ENCODE data around the gene PLCH1.
"Not testable (repeated sequence)": the region's sequence is repeated elsewhere in the genome, so short reads cannot be mapped to it uniquely, and the experiment has no call there.

Gene PLCH1

DNA sequence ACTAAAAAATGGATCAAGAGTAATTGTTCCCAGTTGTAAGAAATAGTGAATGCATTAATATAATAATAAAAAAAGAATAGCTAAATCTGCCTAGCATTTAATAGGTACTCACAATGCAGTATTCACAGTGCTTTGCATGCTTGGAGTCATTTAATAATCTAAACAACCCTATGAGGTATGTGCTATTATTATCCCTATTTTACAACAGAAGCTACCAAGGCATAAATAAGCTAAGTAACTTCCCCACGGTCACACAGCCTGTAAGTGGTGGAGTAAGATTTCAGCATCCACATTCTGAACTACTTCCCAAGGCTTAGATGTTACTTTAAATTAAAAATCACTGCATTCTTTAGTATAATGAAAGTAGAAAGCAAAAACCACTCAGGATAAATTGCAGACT, 102.9 kb downstream of the PLCH1 start:
- no peak for DNase-seq

DNA sequence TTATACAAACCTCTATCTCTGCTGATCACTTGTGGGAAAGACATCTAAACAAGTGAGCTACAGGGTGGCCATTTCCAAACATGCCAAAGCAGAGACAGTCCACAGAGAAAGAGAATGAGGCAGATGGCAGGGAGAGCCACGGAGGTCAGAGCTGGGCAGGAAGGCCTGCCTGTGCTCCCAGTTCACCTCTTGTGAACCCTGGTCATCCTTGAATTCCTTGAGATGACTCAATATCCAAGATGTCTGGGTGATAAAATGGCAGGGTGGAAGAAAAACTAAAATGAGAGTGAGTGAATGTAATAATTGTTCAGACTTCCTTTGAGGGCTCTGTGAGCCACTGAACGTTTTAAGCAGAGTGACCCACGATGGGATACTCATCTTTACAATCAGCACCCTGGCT, 104.8 kb downstream of the PLCH1 start:
- no peak for DNase-seq

DNA sequence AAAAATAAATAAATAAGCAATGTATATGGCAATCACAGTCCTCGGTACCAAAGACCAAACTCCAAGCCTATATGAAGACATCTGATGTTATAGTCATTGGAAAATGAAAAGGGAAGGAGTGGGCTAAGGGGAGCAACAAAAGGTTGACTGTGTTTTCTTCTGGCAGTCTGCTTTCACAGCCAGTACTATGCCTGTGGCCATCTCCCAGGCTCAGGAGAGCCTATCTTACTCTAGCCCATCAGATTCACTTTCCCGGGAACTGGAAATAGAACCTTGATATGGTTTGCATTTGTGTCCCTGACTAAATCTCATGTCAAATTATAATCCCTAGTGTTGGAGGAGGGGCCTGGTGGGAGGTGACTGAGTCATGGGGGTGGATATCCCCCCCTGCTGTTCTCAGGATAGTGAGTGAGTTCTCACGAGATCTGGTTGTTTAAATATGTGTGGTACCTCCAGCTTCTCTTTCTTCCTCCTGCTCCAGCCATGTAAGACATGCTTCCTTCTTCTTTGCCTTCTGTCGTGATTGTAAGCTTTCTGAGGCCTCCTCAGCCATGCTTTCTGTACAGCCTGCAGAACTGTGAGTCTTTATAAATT, 105.3 kb downstream of the PLCH1 start:
- no peak for DNase-seq

DNA sequence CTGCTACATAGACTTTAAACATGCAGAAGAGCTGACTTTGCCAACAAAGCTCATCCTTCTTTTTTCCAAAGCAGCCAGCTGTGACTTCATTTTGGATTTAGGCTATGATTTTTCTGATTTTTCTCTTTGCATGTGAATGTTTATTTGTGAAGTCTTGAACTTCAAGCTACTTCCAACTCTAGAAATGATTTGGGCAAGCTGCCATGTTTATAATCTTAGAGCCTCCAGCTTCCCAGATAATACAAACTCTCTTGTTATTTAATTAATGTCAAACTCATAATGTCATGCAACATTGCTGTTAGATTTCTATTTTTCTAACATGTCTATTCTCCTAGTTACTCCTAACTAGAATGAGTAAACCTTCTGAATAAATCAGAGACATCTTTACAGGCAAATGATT, 106.4 kb downstream of the PLCH1 start:
- not testable (repeated sequence) for DNase-seq

DNA sequence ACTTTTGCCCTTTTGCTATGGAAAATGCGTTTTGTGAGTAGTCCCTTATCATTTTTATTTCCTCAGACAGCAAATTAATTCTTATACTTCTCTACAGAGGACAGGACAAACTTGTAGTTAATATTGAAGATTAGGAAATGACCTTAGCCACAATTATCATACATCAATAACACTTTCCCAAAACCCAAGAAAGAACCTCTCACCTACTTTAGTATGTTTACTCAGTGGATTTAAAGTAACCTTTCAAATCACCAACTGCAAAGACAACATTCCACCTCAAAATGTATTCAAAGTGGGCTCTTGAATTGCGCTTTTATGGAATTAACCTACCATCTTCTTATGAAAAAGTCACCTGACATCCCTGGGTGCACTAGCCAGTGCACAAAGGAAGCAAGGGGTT, 107.3 kb downstream of the PLCH1 start:
- no peak for DNase-seq

DNA sequence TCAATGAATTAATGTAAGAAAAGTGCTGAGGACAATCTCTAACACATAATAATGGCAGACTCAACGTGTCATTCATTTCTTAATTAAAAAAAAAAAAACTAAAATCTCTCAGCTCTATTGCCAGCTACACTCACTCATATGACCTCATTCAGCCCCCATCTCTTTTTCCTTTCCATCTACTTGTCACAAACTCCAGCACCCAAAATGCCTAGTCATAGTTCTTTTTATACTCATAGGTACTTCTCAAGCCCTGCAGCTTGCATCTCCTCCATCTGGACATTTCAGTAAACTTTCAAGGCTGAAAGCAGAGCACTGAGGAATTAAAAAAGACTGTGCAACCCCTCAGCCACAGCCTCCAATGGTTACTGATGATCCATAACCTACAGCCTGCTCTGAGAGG, 109.8 kb downstream of the PLCH1 start:
- no peak for DNase-seq

DNA sequence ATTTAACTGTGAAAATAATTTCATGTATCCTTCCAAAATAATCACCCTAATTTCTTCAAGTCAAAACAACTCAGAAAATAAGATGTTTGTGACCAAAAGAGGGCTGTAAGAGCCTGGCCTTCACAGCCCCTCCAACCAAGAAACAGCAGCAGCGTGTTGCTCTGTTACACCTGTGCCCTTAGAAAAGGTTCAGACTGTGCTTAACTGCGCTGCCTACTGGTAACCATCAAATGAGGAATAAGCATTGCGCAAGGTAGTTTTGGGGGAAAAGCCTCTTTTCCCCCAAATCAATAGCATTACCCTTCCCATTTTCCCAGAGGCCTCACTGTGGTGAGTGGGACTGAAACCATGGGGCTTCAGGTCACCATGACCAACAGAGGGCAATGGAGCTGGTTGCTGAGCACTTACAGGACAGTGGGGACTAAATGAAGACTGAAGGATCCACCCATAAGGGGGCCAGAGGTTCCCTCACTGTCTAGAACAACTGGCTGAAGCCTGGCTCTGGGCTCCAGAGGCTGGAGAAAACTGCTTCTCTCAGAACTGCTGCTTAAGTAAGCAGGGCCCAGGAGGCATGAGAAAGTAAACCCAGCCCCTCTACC, 110.7 kb downstream of the PLCH1 start:
- DNase-seq: no peak

DNA sequence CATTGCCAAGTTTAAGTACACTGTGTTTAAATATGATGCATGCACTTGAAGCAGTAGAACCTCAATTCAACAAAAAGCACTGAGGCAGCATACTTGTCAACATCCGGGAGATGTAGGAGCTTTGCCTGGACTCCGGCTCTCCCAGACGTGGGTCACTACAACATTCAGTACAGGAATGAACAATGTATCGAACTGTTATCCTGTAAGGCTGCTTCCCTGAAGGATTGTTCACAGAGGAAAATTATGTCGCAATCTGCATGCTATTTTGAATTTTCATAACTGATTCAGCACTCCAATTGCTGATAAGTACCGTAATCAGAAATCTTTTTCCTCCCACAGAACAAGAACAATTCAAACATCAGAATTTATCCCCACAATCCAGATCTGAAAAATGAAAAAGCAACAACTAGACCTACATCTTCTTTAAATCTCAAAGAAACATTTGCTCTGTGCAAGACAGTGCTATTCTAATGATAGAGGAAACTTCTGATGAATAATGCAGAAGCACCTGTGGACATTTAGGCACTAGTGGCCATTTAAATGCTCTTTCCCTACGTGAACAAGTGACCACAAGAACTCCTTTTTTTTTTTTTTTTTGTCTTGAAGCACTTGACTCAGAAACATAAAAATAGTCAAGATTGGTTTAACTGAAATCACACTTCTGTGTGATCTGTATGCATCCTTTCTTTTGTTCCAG, 113.4 kb downstream of the PLCH1 start:
- no peak for DNase-seq

DNA sequence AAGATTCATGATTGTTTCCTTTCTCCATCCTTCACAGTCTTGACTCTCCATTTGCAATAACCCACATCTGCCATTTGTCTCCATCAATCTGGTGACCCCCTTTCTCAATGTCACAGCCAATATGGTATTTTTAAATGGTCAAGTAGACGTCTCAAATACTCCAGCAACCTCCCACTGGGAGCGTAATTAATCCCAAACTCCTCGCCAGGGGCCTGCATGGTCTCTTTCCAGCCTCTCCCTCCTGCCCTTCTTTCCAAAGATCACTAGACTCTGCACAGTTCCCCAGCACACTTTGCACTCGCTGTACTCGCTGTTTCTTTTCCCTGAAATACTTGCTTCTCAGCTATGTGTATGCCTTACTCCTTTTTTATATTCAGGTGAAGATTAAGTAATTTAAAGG, 115.3 kb downstream of the PLCH1 start:
- DNase-seq: no peak

DNA sequence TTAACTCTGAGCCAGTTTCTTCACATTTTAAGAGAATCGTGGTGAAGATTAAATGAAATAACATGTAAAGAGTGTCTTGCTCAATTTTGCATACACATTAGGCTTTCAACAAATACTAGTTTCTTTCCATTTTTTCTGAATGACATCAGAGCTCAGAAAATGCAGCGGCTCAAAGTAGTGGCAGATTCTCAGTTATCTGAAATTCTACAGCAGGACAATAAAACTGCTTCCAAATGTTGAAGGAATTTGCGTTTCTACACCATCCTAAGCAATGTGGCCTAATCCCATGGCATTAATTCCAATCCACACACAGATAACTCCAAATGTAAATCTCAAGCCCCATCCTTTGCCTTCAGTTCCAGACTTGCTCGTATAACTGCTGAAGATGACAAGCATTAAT, 115.8 kb downstream of the PLCH1 start:
- DNase-seq: no peak

DNA sequence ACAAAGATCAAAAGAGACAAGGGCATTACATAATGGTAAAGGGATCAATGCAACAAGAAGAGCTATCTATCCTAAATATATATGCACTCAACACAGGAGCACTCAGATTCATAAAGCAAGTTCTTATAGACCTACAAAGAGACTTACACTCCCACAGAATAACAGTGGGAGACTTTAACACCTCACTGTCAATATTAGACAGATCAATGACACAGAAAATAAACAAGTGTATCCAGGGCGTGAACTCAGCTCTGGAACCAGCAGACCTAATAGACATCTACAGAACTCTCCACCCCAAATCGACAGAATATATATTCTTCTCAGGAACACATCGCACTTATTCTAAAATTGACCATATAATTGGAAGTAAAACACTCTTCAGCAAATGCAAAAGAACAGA, 122.2 kb downstream of the PLCH1 start:
- DNase-seq: not testable (repeated sequence)

DNA sequence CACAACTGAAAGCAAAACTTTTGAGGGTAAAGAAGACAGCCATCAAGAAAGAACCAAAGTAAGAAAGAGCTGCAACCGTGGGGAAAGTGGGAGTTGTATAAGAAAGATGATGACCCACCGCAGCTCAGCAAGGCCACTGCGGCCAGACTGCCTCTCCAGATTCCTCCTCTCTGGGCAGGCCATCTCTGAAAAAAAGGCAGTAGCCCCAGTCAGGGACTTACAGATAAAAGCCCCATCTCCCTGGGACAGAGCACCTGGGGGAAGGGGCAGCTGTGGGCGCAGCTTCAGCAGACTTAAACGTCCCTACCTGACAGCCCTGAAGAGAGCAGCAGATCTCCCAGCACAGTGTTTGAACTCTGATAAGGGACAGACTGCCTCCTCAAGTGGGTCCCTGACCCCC, 124.3 kb downstream of the PLCH1 start:
- DNase-seq: not testable (repeated sequence)

DNA sequence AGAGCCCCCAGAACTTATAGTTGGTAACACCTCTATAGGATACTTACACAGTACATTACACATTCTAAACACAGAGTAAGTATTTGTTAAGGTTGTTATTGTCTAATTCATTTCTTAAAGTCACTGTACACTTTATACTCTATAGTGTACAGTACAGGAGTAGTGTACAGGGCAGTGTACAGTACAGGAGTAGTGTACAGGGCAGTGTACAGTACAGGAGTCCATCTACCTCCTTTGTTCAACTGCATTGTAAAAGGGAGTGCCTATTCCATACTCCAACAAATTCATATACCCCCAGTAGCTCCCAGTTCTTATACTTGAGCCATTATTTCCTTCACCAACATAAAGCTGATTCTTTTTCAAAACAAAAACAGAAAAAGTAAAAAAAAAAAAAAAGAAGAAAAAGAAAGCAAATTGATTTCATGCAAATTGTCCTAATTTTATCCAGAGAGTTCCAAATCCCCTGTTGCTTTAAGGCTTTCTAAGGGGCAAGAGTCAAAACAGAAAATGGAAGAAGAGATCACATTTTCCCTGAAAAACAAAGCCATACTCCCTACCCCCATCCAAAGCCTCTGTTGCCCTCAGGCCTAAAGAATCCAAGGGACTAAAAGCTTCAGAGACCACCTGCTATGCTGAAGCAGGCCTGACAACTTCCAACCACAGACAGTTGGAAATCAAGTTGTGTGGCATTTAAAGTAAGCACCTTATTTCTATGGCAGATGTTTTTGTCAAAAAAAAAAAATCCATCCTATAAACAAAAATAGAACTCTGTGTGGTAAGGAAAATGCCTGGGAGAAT, 125.6 kb downstream of the PLCH1 start:
- no peak for DNase-seq

DNA sequence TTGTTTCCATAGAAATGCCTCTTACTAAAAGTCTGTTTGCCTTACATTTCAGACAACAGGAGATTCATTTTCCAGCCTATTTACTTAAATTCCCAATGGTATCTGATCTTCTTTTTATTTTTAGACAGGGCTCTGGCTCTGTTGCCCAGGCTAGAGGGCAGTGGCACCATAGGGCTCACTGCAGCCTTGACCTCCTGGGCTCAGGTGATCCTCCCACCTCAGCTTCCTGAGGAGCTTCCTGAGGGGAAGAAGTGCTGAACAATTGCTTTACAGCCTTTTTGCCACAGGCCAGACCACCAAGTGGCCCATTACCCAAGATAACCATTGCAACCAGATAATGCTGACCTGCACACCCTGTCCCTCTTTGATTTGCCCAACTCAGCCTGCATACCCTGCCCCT, 126.3 kb downstream of the PLCH1 start:
- no peak for DNase-seq

DNA sequence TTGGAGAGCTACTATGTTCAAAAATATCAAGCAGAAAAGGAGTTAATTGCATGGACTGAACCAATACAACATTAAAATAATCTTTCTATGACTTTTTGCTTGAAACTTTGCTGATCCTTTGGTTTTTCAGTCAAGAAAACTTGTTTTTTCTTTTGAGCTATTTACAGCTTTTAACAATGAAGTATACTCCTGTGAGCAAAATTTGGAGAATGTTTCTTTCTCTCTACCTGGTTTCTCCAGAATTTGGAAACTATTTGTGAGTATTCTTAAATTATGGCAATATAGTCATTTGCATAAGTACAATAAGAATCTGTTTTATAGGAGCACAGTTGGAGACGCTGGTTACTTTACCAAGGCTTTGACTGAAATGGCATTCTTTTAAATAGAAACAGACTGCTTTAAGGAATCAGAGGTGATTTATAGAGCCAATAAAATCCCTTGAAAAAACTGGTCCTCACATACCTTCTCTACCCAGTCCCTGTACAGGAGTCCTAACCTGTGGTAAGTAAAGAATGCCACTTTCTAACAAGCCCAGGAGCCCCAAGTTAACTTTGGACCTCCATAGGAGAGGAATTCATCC, 127.4 kb downstream of the PLCH1 start:
- DNase-seq: no peak

DNA sequence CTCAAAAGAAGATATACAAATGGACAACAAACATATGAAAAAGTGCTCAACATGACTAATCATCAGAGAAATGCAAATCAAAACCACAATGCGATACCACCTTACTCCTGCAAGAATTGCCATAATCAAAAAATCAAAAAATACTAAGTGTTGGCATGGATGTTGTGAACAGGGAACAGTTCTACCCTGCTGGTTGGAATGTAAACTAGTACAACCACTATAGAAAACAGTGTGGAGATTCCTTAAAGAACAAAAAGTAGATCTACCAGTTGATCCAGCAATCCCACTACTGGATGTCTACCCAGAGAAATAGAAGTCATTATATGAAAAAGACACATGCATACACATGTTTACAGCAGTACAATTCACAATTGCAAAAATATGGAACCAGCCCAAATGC, 129.7 kb downstream of the PLCH1 start:
- DNase-seq: not testable (repeated sequence)

DNA sequence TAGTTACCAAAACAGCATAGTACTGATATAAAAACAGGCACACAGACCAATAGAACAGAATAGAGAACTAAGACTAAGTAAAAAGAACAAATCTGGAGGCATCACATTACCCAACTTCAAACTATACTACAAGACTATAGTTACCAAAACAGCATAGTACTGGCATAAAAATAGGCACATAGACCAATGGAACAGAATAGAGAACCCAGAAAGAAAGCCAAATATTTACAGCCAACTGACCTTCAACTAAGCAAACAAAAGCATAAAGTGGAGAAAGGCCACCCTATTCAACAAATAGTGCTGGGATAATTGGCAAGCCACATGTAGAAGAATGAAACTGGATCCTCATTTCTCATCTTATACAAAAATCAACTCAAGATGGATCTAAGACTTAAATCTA, 130.5 kb downstream of the PLCH1 start:
- not testable (repeated sequence) for DNase-seq

DNA sequence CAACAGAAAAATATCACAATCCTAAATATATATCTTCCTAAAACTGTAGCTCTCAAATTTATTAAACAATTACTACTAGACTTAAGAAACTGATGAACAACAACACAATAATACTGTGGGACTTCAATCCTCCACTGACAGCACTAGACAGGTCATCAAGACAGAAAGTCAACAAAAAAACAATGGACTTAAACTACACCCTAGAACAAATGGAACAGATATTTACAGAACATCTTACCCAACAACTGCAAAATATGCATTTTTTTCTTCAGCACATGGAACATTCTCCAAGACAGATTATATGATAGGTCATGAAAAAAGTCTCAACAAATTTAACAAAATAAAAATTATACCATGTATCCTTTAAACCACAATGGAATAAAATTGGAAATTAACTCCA, 133.4 kb downstream of the PLCH1 start:
- no peak for DNase-seq

DNA sequence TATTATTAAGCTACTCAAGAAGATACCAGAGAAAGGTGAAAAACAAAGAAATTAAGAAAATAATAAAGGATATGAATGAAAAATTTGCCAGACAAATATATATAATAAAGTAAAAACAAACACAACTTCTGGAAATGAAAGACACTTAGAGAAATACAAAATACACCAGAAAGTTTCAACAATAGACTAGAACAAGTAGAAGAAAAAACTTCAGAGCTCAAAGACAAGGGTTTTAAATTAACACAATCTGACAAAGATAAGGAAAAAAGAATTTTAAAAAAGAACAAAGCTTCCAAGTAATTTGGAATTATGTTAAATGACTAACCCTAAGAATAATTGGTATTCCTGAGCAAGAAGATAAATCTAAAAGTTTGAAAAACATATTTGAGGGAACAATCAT, 135.3 kb downstream of the PLCH1 start:
- no peak for DNase-seq

DNA sequence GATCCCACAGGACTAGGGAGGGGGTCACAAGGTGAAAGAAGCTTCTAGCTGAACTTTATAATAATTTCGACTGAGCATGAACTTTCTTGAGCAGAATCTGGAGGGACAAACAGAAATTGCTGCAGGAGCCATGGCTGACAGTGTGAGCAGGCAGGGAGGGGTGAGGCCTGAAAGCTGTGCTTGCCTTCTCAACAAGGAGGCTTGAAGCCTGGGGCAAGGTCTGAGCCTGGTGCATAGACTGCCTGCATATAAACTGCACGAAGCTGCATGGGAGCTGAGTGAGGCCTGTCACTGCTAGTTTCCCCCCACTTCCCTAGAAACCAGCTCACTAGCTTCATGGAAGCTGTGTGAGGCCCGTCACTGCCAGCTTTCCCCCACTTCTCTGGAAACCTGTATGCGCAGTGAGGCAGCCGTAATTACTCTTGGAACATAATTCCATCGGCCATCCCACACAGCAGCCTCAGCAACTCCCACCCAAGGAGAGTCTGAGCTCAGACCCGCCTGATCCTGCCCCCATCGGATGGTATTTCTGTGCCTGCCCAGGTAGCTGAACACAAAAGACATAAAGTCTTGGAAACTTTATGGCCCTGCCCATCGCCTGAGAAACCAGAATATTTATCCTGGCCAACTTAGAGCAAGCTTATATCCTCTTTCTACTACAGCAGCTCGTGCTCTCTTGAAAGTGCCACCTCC, 136.5 kb downstream of the PLCH1 start:
- no peak for DNase-seq

DNA sequence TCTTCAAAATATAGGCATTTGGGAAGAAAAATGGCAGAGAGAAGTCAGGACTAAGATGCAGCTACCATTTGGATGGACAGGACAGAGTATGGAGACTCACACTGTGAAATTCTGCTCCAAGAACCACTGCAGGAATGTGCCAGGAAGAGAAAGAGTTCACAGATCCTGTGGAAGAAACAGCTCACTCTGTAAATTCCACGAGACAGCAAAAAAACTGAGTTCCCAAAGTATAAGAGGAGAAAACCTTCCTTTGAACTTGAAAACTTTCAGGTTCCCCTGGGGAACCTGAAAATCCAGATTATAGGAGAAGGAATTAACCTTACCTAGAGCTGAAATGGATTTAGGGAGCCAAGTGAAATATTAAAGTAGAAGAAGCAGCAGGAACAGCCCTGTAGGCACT, 137.1 kb downstream of the PLCH1 start:
- no peak for DNase-seq

DNA sequence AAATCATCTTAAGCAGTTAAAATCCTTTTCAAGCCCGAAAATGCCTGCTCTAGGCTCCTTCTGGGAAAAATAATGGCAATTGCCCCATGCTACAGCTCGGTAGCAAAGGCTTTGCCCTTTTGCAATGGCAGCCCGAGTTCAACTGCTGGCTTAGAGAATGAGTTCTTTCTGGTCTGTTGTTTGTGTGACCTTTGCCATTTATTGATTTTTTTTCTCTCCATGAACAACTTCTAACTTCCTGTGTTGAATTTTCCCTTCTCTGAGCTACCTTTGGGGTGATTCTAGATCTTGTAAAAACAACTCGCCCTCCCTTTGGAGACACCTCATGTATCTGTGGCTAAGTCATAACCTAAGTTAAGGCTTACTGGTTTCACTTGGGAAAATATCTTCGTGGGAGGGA, 139.3 kb downstream of the PLCH1 start:
- no peak for DNase-seq

DNA sequence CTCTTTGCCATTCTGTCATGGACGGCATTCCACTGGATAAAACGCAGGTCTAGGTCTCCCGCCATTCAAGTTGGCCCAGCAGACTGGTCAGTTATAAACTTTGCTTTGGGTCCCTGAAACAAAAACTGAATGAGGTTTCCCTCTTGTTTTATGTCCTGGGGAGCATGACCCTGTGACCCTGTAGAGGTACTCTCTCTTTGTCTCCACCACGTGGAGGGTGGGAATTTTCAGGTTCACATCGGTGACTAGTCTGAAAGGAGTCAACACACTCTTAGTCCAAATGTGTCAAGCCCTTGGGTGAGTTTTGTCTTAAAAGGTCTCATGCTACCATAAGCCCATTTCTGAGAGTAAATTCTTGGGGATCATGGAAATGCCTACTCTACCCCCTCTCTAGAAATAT, 139.9 kb downstream of the PLCH1 start:
- DNase-seq: no peak

All from DMS79 treated with DMSO at 0.1 percent for 48 hours (cell line).